ENCODE measurements around the gene SPATS1.

SPATS1 gene

GRCh38 chr6:44388135-44388487, 45.7 kb downstream of the SPATS1 start:
- TF ChIP-seq SPI1 (IDR thresholded peaks at IDR 0.05; ENCODE audit: borderline replicate concordance, low read depth) (peak; percentile 37; the same call in 1 of the 2 replicates), POLR2AphosphoS5 (IDR thresholded peaks at IDR 0.05; ENCODE audit: low read depth) (no peak), CTCF (IDR thresholded peaks at IDR 0.05; ENCODE audit: insufficient read depth, low read length) (no peak)
- Histone ChIP-seq H3K27me3 (ENCODE audit: insufficient read depth, poor library complexity, severe bottlenecking) (no peaks in the 10 kb centered on the region), H3K27ac (replicated peaks) (peak overlapping the region; percentile 97), H3K4me3 (replicated peaks; ENCODE audit: insufficient read depth, low read length) (peak overlapping the region; percentile 89)
- peak in 1 of 2 experiments; percentile 42 for DNase-seq (ENCODE audit: low read depth in 1 of 2, low spot score in 1 of 2)

GRCh38 chr6:44388887-44389286, 46.4 kb downstream of the SPATS1 start:
- no peak for DNase-seq (ENCODE audit: low read depth in 1 of 2, low spot score in 1 of 2)
- Histone ChIP-seq H3K27me3 (ENCODE audit: insufficient read depth, poor library complexity, severe bottlenecking) (no peaks in the 10 kb centered on the region), H3K4me3 (replicated peaks; ENCODE audit: insufficient read depth, low read length) (peak overlapping the region; percentile 89), H3K27ac (replicated peaks) (no peak overlapping the region)
- peak; percentile 69 for TF ChIP-seq REST (IDR thresholded peaks at IDR 0.05; ENCODE audit: insufficient replicate concordance, low read depth)
- no peak for TF ChIP-seq CTCF (IDR thresholded peaks at IDR 0.05; ENCODE audit: insufficient read depth, low read length)
- TF ChIP-seq SPI1 (IDR thresholded peaks at IDR 0.05; ENCODE audit: borderline replicate concordance, low read depth) = no peak

GRCh38 chr6:44390158-44390683, 47.8 kb downstream of the SPATS1 start:
- H3K27ac ChIP-seq (replicated peaks) = no peak overlapping the region
- no peak for TF ChIP-seq SPI1 (IDR thresholded peaks at IDR 0.05; ENCODE audit: borderline replicate concordance, low read depth)
- TF ChIP-seq REST (IDR thresholded peaks at IDR 0.05; ENCODE audit: insufficient replicate concordance, low read depth) = no peak
- no peak for TF ChIP-seq POLR2AphosphoS5 (IDR thresholded peaks at IDR 0.05; ENCODE audit: low read depth)
- DNase-seq (ENCODE audit: low read depth in 1 of 2, low spot score in 1 of 2) = no peak
- H3K27me3 ChIP-seq (ENCODE audit: insufficient read depth, poor library complexity, severe bottlenecking) = no peaks in the 10 kb centered on the region
- H3K4me3 ChIP-seq (replicated peaks; ENCODE audit: insufficient read depth, low read length) = no peak overlapping the region
